ENCODE data around the gene CCDC87. TPM values are rescaled to one million over a fixed set of nuclear protein-coding genes. Genes with fewer than 3 reads are reported as not detected.

CCDC87 gene
- total RNA-seq, 4 donors from 2014 or later = 0.11 to 0.42 (median 0.25) TPM

- TF ChIP-seq CTCF (IDR thresholded peaks at IDR 0.05) (no peak), POLR2A (IDR thresholded peaks at IDR 0.05) (no peak)
- no peak overlapping the region for H3K4me3 ChIP-seq (ENCODE audit: low read depth, poor library complexity, severe bottlenecking)
- WGBS, 2 donors = 57 to 73% methylated on average over 2 of the region's 2 CpGs
- no peak for DNase-seq (ENCODE audit: low spot score in 2 of 2)
- intact Hi-C loops (cut with DNase I; ENCODE audit: low total_unique reads) = no loop called here
These were observed 30.6 kb downstream of the CCDC87 start for GRCh38 chr11:66562275-66562674.

GRCh38 chr11:66561975-66562248 is 31.0 kb downstream of the CCDC87 start:
- no peak for TF ChIP-seq CTCF (IDR thresholded peaks at IDR 0.05)
- no peak for TF ChIP-seq POLR2A (IDR thresholded peaks at IDR 0.05)
- 93 to 94% methylated on average over 9 of the region's 9 CpGs for WGBS, 2 donors
- no peak overlapping the region for H3K4me3 ChIP-seq (ENCODE audit: low read depth, poor library complexity, severe bottlenecking)
- intact Hi-C loops (cut with DNase I; ENCODE audit: low total_unique reads) = no loop called here
- DNase-seq (ENCODE audit: low spot score in 2 of 2) = no peak

DNA sequence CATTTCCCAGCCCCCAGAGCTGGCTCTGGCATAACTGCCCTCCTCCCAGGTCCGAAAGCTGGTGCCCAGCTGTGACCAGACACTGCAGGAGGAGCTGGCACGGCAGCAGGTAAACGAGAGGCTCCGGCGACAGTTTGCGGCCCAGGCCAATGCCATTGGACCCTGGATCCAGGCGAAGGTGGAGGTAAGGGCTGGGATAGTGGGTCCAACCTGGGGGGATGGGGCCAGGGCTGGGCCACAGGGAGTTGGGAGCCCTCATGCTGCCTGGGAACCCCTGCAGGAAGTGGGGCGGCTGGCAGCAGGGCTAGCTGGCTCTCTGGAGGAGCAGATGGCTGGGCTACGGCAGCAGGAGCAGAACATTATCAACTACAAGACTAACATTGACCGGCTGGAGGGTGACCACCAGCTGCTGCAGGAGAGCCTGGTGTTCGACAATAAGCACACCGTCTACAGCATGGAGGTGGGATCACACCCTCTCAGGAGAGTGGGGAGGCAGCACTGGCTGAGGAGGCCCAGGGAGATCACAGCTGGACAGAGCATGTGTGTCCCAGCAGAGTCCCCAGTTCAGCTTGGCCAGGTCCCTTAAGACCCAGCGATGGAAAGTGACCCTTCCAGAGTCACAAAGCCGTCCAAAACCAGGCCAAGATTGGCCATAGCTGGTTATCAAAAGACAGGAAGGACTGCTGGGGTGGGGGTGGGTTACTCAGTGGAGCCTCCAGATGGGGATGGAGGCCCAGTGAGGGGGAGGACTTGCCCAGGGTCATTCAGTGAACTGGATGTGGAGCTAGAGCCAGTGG is 31.5 kb downstream of the CCDC87 start:
- H3K4me3 ChIP-seq (ENCODE audit: low read depth, poor library complexity, severe bottlenecking) = no peak overlapping the region
- 77 to 80% methylated on average over 14 of the region's 14 CpGs for WGBS, 2 donors
- TF ChIP-seq CTCF (IDR thresholded peaks at IDR 0.05) = no peak
- no peak for TF ChIP-seq POLR2A (IDR thresholded peaks at IDR 0.05)
- no peak for DNase-seq (ENCODE audit: low spot score in 2 of 2)
- intact Hi-C loops (cut with DNase I; ENCODE audit: low total_unique reads) = no loop called here

GRCh38 chr11:66559866-66560676 is 32.8 kb downstream of the CCDC87 start:
- 73 to 77% methylated on average over 23 to 27 of the region's 27 CpGs for WGBS, 2 donors
- intact Hi-C loops (cut with DNase I; ENCODE audit: low total_unique reads) = no loop called here
- TF ChIP-seq CTCF (IDR thresholded peaks at IDR 0.05) (no peak), POLR2A (IDR thresholded peaks at IDR 0.05) (no peak)
- DNase-seq (ENCODE audit: low spot score in 2 of 2) = no peak
- no peak overlapping the region for H3K4me3 ChIP-seq (ENCODE audit: low read depth, poor library complexity, severe bottlenecking)

DNA sequence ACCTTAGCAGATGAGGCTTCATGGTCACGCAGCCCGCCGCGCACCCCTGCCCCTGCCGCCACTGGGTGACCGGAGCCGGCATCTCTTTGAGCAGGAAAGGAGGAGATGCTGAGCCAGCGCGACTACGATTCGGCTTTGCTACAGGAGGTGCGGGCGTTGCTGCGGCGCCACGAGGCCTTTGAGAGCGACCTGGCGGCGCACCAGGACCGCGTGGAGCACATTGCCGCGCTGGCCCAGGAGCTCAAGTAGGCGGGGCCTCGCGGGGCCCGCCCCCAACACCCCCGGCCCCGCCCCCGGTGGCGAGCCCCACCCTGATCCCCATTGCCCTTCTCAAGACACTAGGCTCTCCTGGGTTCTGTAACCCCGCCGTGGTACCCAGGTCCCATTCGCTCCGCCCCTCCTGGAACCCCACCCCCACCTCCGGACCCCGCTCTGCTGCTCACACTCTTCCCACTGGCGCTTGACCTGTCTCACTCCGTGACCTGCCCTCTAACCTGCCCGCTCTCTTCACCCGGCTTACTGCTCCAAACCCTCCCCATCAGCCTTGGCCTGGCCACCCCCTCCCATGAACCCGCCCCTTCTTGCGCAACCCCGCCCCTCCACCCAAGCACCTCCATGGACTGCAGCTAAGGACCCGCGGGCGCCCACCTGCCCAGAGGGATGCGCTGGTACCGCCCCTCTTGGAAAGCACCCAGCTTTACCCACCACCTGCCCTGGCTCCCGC is 33.6 kb downstream of the CCDC87 start:
- intact Hi-C loops (cut with DNase I; ENCODE audit: low total_unique reads) = no loop called here
- WGBS, 2 donors = 16 to 21% methylated on average over 17 to 24 of the region's 50 CpGs
- DNase-seq (ENCODE audit: low spot score in 2 of 2) = no peak

More for the DNA sequence above, 33.6 kb downstream of the CCDC87 start:
- no peak for TF ChIP-seq POLR2A (IDR thresholded peaks at IDR 0.05)
- no peak overlapping the region for H3K4me3 ChIP-seq (ENCODE audit: low read depth, poor library complexity, severe bottlenecking)

Data from lower leg skin (tissue), 4 donors.